ENCODE measurements around the gene CRIM1.

Gene CRIM1

GRCh38 chr2:36594849-36595248 is 239.3 kb downstream of the CRIM1 start:
- in situ Hi-C loops (cut with HindIII; ENCODE audit: low sequenced_read_pairs), result no loop called here
- H3K4me3 ChIP-seq (ENCODE audit: low read depth, low read length), result no peak overlapping the region
- no peak for TF ChIP-seq CTCF (IDR thresholded peaks at IDR 0.05; ENCODE audit: low read depth, low read length, missing control alignments)
- no peak for DNase-seq (ENCODE audit: low read depth)

GRCh38 chr2:36596397-36596796 is 240.8 kb downstream of the CRIM1 start:
- H3K4me3 ChIP-seq (ENCODE audit: low read depth, low read length), result peak overlapping the region; percentile 67
- TF ChIP-seq CTCF (IDR thresholded peaks at IDR 0.05; ENCODE audit: low read depth, low read length, missing control alignments), result no peak
- DNase-seq (ENCODE audit: low read depth), result no peak
- in situ Hi-C loops (cut with HindIII; ENCODE audit: low sequenced_read_pairs), result no loop called here

- no peak for DNase-seq (ENCODE audit: low read depth)
- in situ Hi-C loops (cut with HindIII; ENCODE audit: low sequenced_read_pairs), result no loop called here
- H3K4me3 ChIP-seq (ENCODE audit: low read depth, low read length), result peak overlapping the region; percentile 67
- TF ChIP-seq CTCF (IDR thresholded peaks at IDR 0.05; ENCODE audit: low read depth, low read length, missing control alignments), result no peak
These were observed 241.5 kb downstream of the CRIM1 start for GRCh38 chr2:36597003-36597531.

- H3K4me3 ChIP-seq (ENCODE audit: low read depth, low read length), result peak within 1 kb of the TSS; percentile 67
- peak; percentile 33 for DNase-seq (ENCODE audit: low read depth)
- in situ Hi-C loops (cut with HindIII; ENCODE audit: low sequenced_read_pairs), result no loop called here
- no peak for TF ChIP-seq CTCF (IDR thresholded peaks at IDR 0.05; ENCODE audit: low read depth, low read length, missing control alignments)
These were observed 242.2 kb downstream of the CRIM1 start, which contains the start of gene FEZ2 for GRCh38 chr2:36597532-36598377. Gene FEZ2 (minus strand): TSS chr2:36598168. CDS start chr2:36598142, 26 bp downstream.
